ENCODE data around the gene EVPL.

DNA sequence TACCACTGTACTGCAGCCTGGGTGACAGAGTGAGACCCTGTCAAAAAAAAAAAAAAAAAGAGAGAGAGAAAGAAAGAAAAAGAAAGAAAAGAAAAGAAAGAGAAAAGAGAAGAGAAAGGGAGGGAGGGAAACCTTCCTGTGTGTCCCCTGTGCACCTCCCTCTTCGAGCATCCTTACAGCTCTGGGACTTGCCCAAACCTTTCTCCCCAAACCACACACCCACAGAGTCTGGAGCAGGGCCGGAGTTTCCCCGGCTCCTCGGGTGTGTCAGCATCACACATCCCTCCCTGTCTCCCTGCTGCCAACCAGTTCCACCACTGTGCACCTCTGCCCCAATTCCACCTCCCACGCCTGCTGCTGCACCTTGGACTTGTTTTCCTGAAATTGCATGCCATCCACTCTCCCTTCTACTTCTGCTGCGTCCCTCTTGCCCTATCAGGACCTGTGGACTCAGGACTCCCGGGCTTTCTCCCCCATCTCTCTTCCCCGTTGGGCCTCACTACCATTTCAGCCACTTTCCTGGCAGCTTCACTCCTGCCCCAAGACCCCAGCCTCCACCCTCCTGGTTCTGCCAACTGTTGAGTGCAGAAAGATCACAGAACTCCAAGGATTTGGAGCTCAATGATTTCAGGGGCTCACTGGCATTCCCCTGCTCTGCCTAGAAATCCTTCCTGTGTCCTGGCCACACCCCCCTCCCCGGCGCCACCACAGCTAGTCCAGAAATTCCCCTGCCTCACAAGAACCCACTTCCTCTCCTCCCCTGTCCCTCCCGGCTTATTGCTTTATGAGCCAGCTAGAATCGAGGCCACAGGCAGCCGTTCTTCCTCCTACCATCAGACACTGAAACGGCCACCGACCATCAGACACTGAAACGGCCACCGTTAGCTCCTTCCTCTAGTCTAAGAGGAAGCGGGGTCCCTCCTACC, 30.2 kb downstream of the EVPL start:
- TF ChIP-seq, protein P1, sequence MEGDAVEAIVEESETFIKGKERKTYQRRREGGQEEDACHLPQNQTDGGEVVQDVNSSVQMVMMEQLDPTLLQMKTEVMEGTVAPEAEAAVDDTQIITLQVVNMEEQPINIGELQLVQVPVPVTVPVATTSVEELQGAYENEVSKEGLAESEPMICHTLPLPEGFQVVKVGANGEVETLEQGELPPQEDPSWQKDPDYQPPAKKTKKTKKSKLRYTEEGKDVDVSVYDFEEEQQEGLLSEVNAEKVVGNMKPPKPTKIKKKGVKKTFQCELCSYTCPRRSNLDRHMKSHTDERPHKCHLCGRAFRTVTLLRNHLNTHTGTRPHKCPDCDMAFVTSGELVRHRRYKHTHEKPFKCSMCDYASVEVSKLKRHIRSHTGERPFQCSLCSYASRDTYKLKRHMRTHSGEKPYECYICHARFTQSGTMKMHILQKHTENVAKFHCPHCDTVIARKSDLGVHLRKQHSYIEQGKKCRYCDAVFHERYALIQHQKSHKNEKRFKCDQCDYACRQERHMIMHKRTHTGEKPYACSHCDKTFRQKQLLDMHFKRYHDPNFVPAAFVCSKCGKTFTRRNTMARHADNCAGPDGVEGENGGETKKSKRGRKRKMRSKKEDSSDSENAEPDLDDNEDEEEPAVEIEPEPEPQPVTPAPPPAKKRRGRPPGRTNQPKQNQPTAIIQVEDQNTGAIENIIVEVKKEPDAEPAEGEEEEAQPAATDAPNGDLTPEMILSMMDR (conservative IDR thresholded peaks at IDR 0.05; ENCODE audit: low read length): no peak
- TF ChIP-seq EZH2phosphoT487 (IDR thresholded peaks at IDR 0.05; ENCODE audit: borderline replicate concordance, low read depth, low read length): no peak

Measured in OCI-LY7 (cell line).